Measurements from ENCODE around the gene PSMB8. TPM values are rescaled to one million over a fixed set of nuclear protein-coding genes. Genes with fewer than 3 reads are reported as not detected.

The PSMB8 gene
- total RNA-seq, 1 experiment from 2014 or later, result 70.8 TPM

- Histone ChIP-seq H3K79me2 (ENCODE audit: low read depth) (no peaks in the 10 kb centered on the region), H3K9me2 (ENCODE audit: insufficient read depth) (no peaks in the 10 kb centered on the region), H2AFZ (no peak overlapping the region), H3K9me3 (ENCODE audit: insufficient read depth, low read depth) (no peaks in the 10 kb centered on the region), H3K4me1 (replicated peaks; ENCODE audit: insufficient read depth) (peaks cover 9% of the 10 kb centered on the region), H3K4me2 (no peak overlapping the region), H4K20me1 (ENCODE audit: insufficient read depth) (no peaks in the 10 kb centered on the region), H3K27me3 (ENCODE audit: insufficient read depth, low read depth) (no peaks in the 10 kb centered on the region), H3K36me3 (ENCODE audit: low read depth) (no peaks in the 10 kb centered on the region), H3K4me3 (no peak overlapping the region), H3K27ac (no peak overlapping the region), H3F3A (ENCODE audit: insufficient read depth, low read depth) (no peaks in the 10 kb centered on the region)
- BruUV-seq (replicated peaks), result no TSS peak
- intact Hi-C loops (cut with micrococcal nuclease; ENCODE audit: unreplicated experiment), result no loop called here
- TF ChIP-seq CTCF (conservative IDR thresholded peaks at IDR 0.05), result no peak
- no peak for TF ChIP-seq EZH2 (IDR thresholded peaks at IDR 0.05; ENCODE audit: low read depth)
- DNase-seq, result no peak
- POLR2A ChIA-PET (ENCODE audit: unreplicated experiment), result no interaction called here
- CTCF ChIA-PET, result no interaction called here
Observed at GRCh38 chr6:32832535-32832934, 11.3 kb downstream of the PSMB8 start.

DNA sequence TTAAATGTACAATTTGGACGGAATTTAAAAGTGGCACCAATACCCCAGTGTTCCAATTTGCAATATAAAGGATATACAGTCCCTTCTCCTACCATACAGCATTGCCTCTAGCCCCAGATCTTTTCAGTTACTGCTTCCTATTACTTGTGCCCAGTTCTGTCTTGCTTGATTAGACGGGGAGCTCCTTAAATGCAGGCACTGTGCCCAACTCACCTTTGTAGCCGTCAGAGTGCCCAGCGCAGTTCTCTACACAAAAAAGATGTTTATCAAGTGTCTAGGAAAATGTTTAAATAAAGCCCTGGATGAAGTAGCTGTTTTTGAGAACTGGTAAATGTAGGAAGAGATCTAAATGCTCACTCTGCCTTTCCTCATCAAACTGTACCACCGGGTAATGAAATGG is 12.9 kb downstream of the PSMB8 start:
- Histone ChIP-seq H3K4me2 (no peak overlapping the region), H3K9me3 (ENCODE audit: insufficient read depth, low read depth) (no peaks in the 10 kb centered on the region), H2AFZ (no peak overlapping the region), H3K36me3 (ENCODE audit: low read depth) (no peaks in the 10 kb centered on the region), H3K9me2 (ENCODE audit: insufficient read depth) (no peaks in the 10 kb centered on the region), H3K4me3 (no peak overlapping the region), H3K27me3 (ENCODE audit: insufficient read depth, low read depth) (no peaks in the 10 kb centered on the region), H4K20me1 (ENCODE audit: insufficient read depth) (no peaks in the 10 kb centered on the region), H3K79me2 (ENCODE audit: low read depth) (no peaks in the 10 kb centered on the region), H3K4me1 (replicated peaks; ENCODE audit: insufficient read depth) (no peaks in the 10 kb centered on the region), H3K27ac (no peak overlapping the region), H3F3A (ENCODE audit: insufficient read depth, low read depth) (peaks cover 5% of the 10 kb centered on the region; the same call in 1 of the 2 replicates)
- ChIA-PET POLR2A (ENCODE audit: unreplicated experiment) (no interaction called here), CTCF (no interaction called here)
- no peak for TF ChIP-seq CTCF (conservative IDR thresholded peaks at IDR 0.05)
- TF ChIP-seq EZH2 (IDR thresholded peaks at IDR 0.05; ENCODE audit: low read depth), result no peak
- intact Hi-C loops (cut with micrococcal nuclease; ENCODE audit: unreplicated experiment), result no loop called here
- no peak for DNase-seq
- no TSS peak for BruUV-seq (replicated peaks)

DNA sequence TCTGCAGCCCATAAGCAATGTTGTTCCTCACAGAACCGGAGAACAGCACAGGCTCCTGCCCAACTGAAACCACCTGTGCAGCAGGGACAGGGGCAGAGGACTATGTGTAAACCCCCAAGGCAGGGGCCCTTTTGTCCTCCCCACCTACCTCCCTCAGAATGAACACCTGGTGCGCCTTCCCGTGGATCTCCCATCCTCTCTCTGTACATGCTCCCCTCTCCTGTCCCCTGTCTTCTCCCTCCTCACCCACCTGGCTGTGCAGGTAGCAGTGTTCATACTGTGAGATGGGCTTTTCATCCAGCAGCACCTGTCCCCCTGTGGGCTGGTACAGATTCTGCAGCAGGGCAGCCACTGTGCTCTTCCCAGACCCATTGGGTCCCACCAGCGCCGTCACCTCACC is 13.8 kb downstream of the PSMB8 start:
- H3K36me3 ChIP-seq (ENCODE audit: low read depth), result no peaks in the 10 kb centered on the region
- intact Hi-C loops (cut with micrococcal nuclease; ENCODE audit: unreplicated experiment), result no loop called here
- H3K4me3 ChIP-seq, result no peak overlapping the region
- no peak overlapping the region for H2AFZ ChIP-seq
- no TSS peak for BruUV-seq (replicated peaks)
- no peaks in the 10 kb centered on the region for H3K79me2 ChIP-seq (ENCODE audit: low read depth)
- no peaks in the 10 kb centered on the region for H3K27me3 ChIP-seq (ENCODE audit: insufficient read depth, low read depth)
- H4K20me1 ChIP-seq (ENCODE audit: insufficient read depth), result no peaks in the 10 kb centered on the region
- H3K27ac ChIP-seq, result no peak overlapping the region
- no peak overlapping the region for H3K4me2 ChIP-seq
- no peak for DNase-seq
- ChIA-PET CTCF (no interaction called here), POLR2A (ENCODE audit: unreplicated experiment) (no interaction called here)
- no peaks in the 10 kb centered on the region for H3K4me1 ChIP-seq (replicated peaks; ENCODE audit: insufficient read depth)
- peaks cover 5% of the 10 kb centered on the region; the same call in 1 of the 2 replicates for H3F3A ChIP-seq (ENCODE audit: insufficient read depth, low read depth)
- no peaks in the 10 kb centered on the region for H3K9me3 ChIP-seq (ENCODE audit: insufficient read depth, low read depth)
- H3K9me2 ChIP-seq (ENCODE audit: insufficient read depth), result no peaks in the 10 kb centered on the region
- TF ChIP-seq CTCF (conservative IDR thresholded peaks at IDR 0.05) (no peak), EZH2 (IDR thresholded peaks at IDR 0.05; ENCODE audit: low read depth) (no peak)
